K562 (cell line): ENCODE results near the gene SPATA32. TPM values are rescaled to one million over a fixed set of nuclear protein-coding genes. Genes with fewer than 3 reads are reported as not detected.

Experiments used
- ATAC-seq: fragments of 200-7000 bp; cut with Tn5 transposase; 3 replicates; pipeline ENCODE4 v1.9.1; 2020; ENCODE audit warnings: moderate library complexity
- BruUV-seq: library from RNA; stranded (reverse); fragments of 400-500 nt; replicated peaks from 2 replicates; lab custom pipeline; 2021; lab: Mats Ljungman, UMichigan
- CTCF ChIA-PET: fragments of 300-600 bp; formaldehyde crosslinking; extraction: SDS; loops from one replicate; lab custom pipeline; 2021; ENCODE audit warnings: low intra/inter-chr PET ratio; lab: Yijun Ruan, JAX
- POLR2A ChIA-PET: fragments of 300-600, 350-650 bp; sonication (Branson Sonifier 250); formaldehyde crosslinking; extraction: SDS; loops from one replicate; lab custom pipeline; 2021; ENCODE audit warnings: antibody characterized with exemption, inconsistent platforms; lab: Yijun Ruan, JAX
- DNase-seq, 4 experiments: peaks; one replicate each; pipeline versions ENCODE4 v3.0.0 to v3.0.0-alpha.2; 2011 to 2018; ENCODE audit warnings: low spot score in 3 of 4, mixed read lengths in 3 of 4; ENCODE audit errors: extremely low read depth in 1 of 4
- FAIRE-seq: peaks from 2 replicates; lab custom pipeline; 2011; peaks lifted over from hg19 to GRCh38; lab: Jason Lieb, UNC
- H2AFZ ChIP-seq: 2 replicates; pipeline ENCODE4 v1.6.0; 2011; ENCODE audit warnings: low read depth, low read length, control low read depth, inconsistent platforms
- H3K27ac ChIP-seq: fragments of 200-600 bp; 3 replicates; pipeline ENCODE4 v1.8.0; 2011; ENCODE audit warnings: low read depth, mild to moderate bottlenecking, control low read depth, inconsistent platforms, low read length, moderate library complexity, mixed read lengths; ENCODE audit errors: extremely low read depth
- H3K27me3 ChIP-seq, 2 experiments: fragments of 300-600 bp in 1 of 2; 2 replicates in 1 of 2; 3 replicates in 1 of 2; pipeline versions ENCODE4 v1.6.0 to v1.8.0; 2011; ENCODE audit warnings: inconsistent platforms in 2 of 2, low read length in 2 of 2, mild to moderate bottlenecking in 1 of 2, mixed read lengths in 1 of 2, moderate library complexity in 1 of 2; ENCODE audit not compliant: control insufficient read depth in 2 of 2, insufficient read depth in 2 of 2
- H3K36me3 ChIP-seq: fragments of 300-600 bp; 3 replicates; pipeline ENCODE4 v1.8.0; 2011; ENCODE audit warnings: mild to moderate bottlenecking, low read length, inconsistent platforms; ENCODE audit not compliant: control insufficient read depth, insufficient read depth
- H3K4me1 ChIP-seq, 2 experiments: fragments of 200-600 bp in 1 of 2; replicated peaks in 1 of 2; 2 replicates in 1 of 2; 3 replicates in 1 of 2; pipeline versions ENCODE4 v1.5.1 to v1.8.0; 2011; ENCODE audit warnings: inconsistent platforms in 2 of 2, low read length in 2 of 2, mild to moderate bottlenecking in 1 of 2, mixed read lengths in 1 of 2, moderate library complexity in 1 of 2; ENCODE audit not compliant: control insufficient read depth in 2 of 2, insufficient read depth in 2 of 2
- H3K4me2 ChIP-seq: 2 replicates; pipeline ENCODE4 v1.6.1; 2011; ENCODE audit warnings: low read length, control low read depth, inconsistent platforms, mixed read lengths; ENCODE audit not compliant: insufficient read depth
- H3K4me3 ChIP-seq: fragments of 200-600 bp; sonication (generic), shearing (Covaris generic); 2 replicates; pipeline ENCODE4 v1.5.1; 2016; ENCODE audit warnings: control low read depth, inconsistent platforms
- H3K79me2 ChIP-seq: fragments of 200-600 bp; 3 replicates; pipeline ENCODE4 v1.8.0; 2011; ENCODE audit warnings: low read length, inconsistent platforms; ENCODE audit not compliant: control insufficient read depth, insufficient read depth
- H3K9ac ChIP-seq, 2 experiments: 2 replicates each; pipeline versions ENCODE4 v1.6.0 to v1.6.1; 2011; ENCODE audit warnings: low read depth in 2 of 2, low read length in 2 of 2, control low read depth in 1 of 2, inconsistent platforms in 1 of 2, mild to moderate bottlenecking in 1 of 2, mixed read lengths in 1 of 2; ENCODE audit not compliant: insufficient read depth in 1 of 2
- H3K9me1 ChIP-seq: one replicate; pipeline ENCODE4 v1.6.0; 2011; ENCODE audit warnings: inconsistent platforms, mild to moderate bottlenecking, low read length, moderate library complexity; ENCODE audit not compliant: control insufficient read depth, insufficient read depth
- H3K9me3 ChIP-seq: replicated peaks from 2 replicates; pipeline ENCODE4 v1.5.1; 2011; ENCODE audit warnings: low read depth, low read length, inconsistent platforms; ENCODE audit not compliant: control insufficient read depth, insufficient read depth
- H4K20me1 ChIP-seq: replicated peaks from 2 replicates; pipeline ENCODE4 v1.6.1; 2011; ENCODE audit warnings: low read length, inconsistent platforms, mixed read lengths; ENCODE audit not compliant: control insufficient read depth, insufficient read depth
- ATF6 ChIP-seq: sonication (generic); formaldehyde crosslinking; IDR thresholded peaks from 2 replicates; pipeline ENCODE4 v1.4.0; 2020; ENCODE audit warnings: mild to moderate bottlenecking, missing genetic modification reagents
- BCOR ChIP-seq: fragments of 450-650 bp; IDR thresholded peaks from 2 replicates; pipeline ENCODE4 v1.6.1; 2016
- CREM ChIP-seq: IDR thresholded peaks from 2 replicates; pipeline ENCODE4 v1.6.1; 2014; ENCODE audit warnings: antibody characterized with exemption, low read depth
- DACH1 ChIP-seq: fragments of 450-650 bp; IDR thresholded peaks from 2 replicates; pipeline ENCODE4 v1.6.1; 2018; ENCODE audit not compliant: partially characterized antibody
- HMGN3 ChIP-seq: IDR thresholded peaks from 2 replicates; pipeline ENCODE4 v1.6.1; 2011; ENCODE audit warnings: borderline replicate concordance, low read depth, mild to moderate bottlenecking, mixed read lengths, low read length; ENCODE audit not compliant: insufficient read length; ENCODE audit errors: extremely low read depth
- MED1 ChIP-seq: sonication (generic); formaldehyde crosslinking; IDR thresholded peaks from 2 replicates; pipeline ENCODE4 v1.8.1; 2023; ENCODE audit warnings: missing genetic modification reagents, borderline replicate concordance
- PCBP1 ChIP-seq: fragments of 200-400 bp; formaldehyde crosslinking; IDR thresholded peaks from 2 replicates; pipeline ENCODE4 v1.6.1; 2018; ENCODE audit warnings: mild to moderate bottlenecking, low read depth, low read length; ENCODE audit not compliant: poor library complexity, severe bottlenecking
- PHB2 ChIP-seq: fragments of 450-650 bp; IDR thresholded peaks from 2 replicates; pipeline ENCODE4 v1.6.1; 2017; ENCODE audit warnings: low read depth
- TFAM ChIP-seq: fragments of 250-450 bp; sonication (Bioruptor Pico); conservative IDR thresholded peaks from 2 replicates; pipeline ENCODE4 v1.5.0; 2021; ENCODE audit warnings: mild to moderate bottlenecking, moderate library complexity
- ZNF436 ChIP-seq: fragments of 250-450, 450-650 bp; sonication (Bioruptor Pico); formaldehyde crosslinking; IDR thresholded peaks from 2 replicates; pipeline ENCODE4 v1.7.0; 2020; ENCODE audit warnings: mild to moderate bottlenecking
- ZNF764 ChIP-seq: fragments of 250-450 bp; sonication (Bioruptor Pico); IDR thresholded peaks from 2 replicates; pipeline ENCODE4 v1.4.0; 2020; ENCODE audit warnings: low read depth, mild to moderate bottlenecking, moderate library complexity
- WGBS: fragments of 100-300 bp; shearing (Covaris generic); methylation state at CpG from one replicate; pipeline ENCODE4 v1.1.6; 2016; ENCODE audit warnings: low coverage, mixed read lengths; ENCODE audit not compliant: insufficient coverage; ENCODE audit errors: missing lambda C conversion rate; 5-methylcytosine and 5-hydroxymethylcytosine counted together
- in situ Hi-C: fragments of 300-500 bp; cut with MboI; formaldehyde crosslinking; loops from 4 replicates; pipeline ENCODE4 v1.15.0; 2018; ENCODE audit warnings: inconsistent platforms, mixed read lengths
- intact Hi-C: fragments of 100-400 bp; cut with micrococcal nuclease; formaldehyde crosslinking; loops from 2 replicates; pipeline ENCODE4 v1.14.2; 2022
- polyA plus RNA-seq, 8 experiments: library from polyadenylated mRNA; depleted of rRNA in 4 of 8; stranded (reverse) in 5 of 8; unstranded in 3 of 8; fragments of >200 nt; fragmentation: Nextera tagmentation in 2 of 8; fragmentation: Illumina TruSeq in 1 of 8; extraction: Ambion mirVana in 2 of 8; extraction: Trizol in 1 of 8; gene quantifications; 2 replicates each; pipeline versions ENCODE4 v1.2.1 to v1.2.3, GENCODE V29; 2011 to 2014; ENCODE audit warnings: inconsistent platforms in 1 of 8, missing spikeins in 1 of 8
- total RNA-seq, 7 experiments: library from RNA; depleted of rRNA in 6 of 7; stranded (reverse); fragments of >200 nt in 6 of 7; fragmentation: Illumina TruSeq in 2 of 7; extraction: Trizol in 2 of 7; gene quantifications; 2 replicates each; pipeline versions ENCODE4 v1.2.1 to v1.2.3, GENCODE V29; 2011 to 2021; ENCODE audit warnings: low replicate concordance in 1 of 7
- TF ChIP-seq, protein P1 (sequence below): fragments of 250-450 bp; sonication (Bioruptor Pico); IDR thresholded peaks from 2 replicates; pipeline ENCODE4 v1.9.0; 2021; ENCODE audit warnings: mild to moderate bottlenecking

The SPATA32 gene
- total and polyA plus RNA-seq, 9 of the 15 experiments (the other 6 are each of a cell fraction or from before 2014, with no cell fraction given), result 0.03 to 0.06 TPM; not detected in 7

DNA sequence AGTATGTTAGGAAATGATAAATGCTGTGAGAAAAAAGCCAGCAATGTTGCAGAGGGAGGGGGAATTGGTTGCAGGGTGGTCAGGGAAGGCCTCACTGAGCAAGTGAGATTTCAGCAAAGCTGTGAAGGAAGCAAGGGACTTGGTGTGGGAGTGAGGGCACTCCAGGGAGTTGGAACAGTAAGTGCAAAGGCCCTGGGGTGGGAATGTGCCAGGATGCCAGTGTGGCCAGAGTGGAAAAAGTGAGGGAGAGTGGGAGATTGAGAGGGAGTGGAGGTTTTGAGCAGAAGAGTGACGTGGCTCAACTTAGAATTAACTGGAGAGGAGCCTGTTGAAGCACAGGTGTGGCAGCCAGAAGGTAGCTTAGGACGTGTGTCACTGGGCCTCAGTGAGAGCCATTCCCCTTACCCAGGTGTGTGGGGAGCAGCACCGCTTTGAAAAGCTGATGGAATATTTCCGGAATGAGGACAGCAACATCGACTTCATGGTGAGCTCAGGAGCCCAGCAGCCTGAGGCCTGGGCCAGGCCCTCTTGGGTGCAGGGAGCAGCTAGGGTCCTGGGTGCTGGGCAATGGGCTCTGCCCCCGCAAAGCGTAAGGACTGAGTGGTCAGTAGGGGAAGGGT lies 23.6 kb downstream of the SPATA32 start:
- in situ Hi-C loops, result no loop called here
- no TSS peak for BruUV-seq
- TF ChIP-seq ZNF436 (CRISPR knock-in tag), result no peak
- H3K9me1 ChIP-seq, result no peaks in the 10 kb centered on the region
- H3K36me3 ChIP-seq, result peaks cover 28% of the 10 kb centered on the region; the same call in 1 of the 3 replicates
- H3K4me2 ChIP-seq, result no peak overlapping the region
- peaks cover 3 to 23% of the 10 kb centered on the region in 2 experiments; a peak in 2 of 5 replicates for H3K4me1 ChIP-seq
- DNase-seq (no peak), ATAC-seq (no peak), FAIRE-seq (no peak)
- ChIA-PET CTCF (no interaction called here), POLR2A (interaction anchor here (0.6 to 0.7 kb wide), 2 partner anchors 18 to 103 kb away, joined by 3 read pairs; no protein-coding TSS in a partner anchor)
- no peak overlapping the region for H3K4me3 ChIP-seq
- H3K79me2 ChIP-seq, result no peaks in the 10 kb centered on the region
- no peaks in the 10 kb centered on the region for H4K20me1 ChIP-seq
- H3K9ac ChIP-seq, result no peak overlapping the region
- no peaks in the 10 kb centered on the region for H3K27me3 ChIP-seq
- H2AFZ ChIP-seq, result no peak overlapping the region
- intact Hi-C loops, result no loop called here
- 72% methylated on average over 7 of the region's 7 CpGs for WGBS
- no peak overlapping the region for H3K27ac ChIP-seq
- no peaks in the 10 kb centered on the region for H3K9me3 ChIP-seq

DNA sequence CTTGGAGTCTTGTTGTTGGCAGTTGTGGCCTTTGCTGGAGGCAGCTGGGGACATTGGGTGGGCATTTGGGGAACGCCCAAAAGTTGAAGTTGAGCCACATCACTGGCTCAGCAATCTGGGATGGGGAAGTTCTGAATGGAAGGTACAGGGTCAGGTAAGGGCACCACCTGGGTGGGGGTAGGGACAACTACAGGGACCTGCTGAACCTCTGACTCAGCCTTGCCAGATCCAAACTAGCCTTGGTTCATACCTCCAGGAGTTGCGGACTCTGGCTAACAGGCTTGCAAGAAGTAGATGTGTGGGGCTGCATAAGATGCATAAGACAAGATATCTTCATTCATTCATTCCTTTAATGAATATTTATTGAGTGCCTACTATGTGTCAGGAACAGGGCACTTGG lies 24.2 kb downstream of the SPATA32 start:
- Histone ChIP-seq H3K9ac (peak overlapping the region in 1 of 2 experiments; percentile 54; a peak in 1 of 4 replicates), H3K4me3 (no peak overlapping the region), H3K27ac (no peak overlapping the region), H4K20me1 (no peaks in the 10 kb centered on the region), H3K27me3 (no peaks in the 10 kb centered on the region), H3K9me1 (no peaks in the 10 kb centered on the region), H3K36me3 (peaks cover 25% of the 10 kb centered on the region; the same call in 1 of the 3 replicates), H3K79me2 (no peaks in the 10 kb centered on the region), H2AFZ (no peak overlapping the region), H3K4me2 (no peak overlapping the region), H3K4me1 (peaks cover 3 to 23% of the 10 kb centered on the region in 2 experiments; a peak in 2 of 5 replicates), H3K9me3 (no peaks in the 10 kb centered on the region)
- no peak for FAIRE-seq
- ATAC-seq, result no peak
- no TSS peak for BruUV-seq
- in situ Hi-C loops (no loop called here), intact Hi-C loops (no loop called here)
- ChIA-PET CTCF (interaction anchor here (0.6 kb wide), 1 partner anchor 72 kb away, joined by 3 read pairs; no protein-coding TSS in a partner anchor), POLR2A (interaction anchor here (0.6 to 2.9 kb wide), 2 partner anchors 89 to 103 kb away, joined by 3 to 10 read pairs; partner anchors contain the start of gene HEXIM1)
- WGBS, result 93% methylated on average over 2 of the region's 2 CpGs
- no peak for DNase-seq
- no peak for TF ChIP-seq DACH1
- no peak for TF ChIP-seq HMGN3
- no peak for TF ChIP-seq TFAM (CRISPR knock-in tag)
- no peak for TF ChIP-seq CREM
- TF ChIP-seq, protein P1, sequence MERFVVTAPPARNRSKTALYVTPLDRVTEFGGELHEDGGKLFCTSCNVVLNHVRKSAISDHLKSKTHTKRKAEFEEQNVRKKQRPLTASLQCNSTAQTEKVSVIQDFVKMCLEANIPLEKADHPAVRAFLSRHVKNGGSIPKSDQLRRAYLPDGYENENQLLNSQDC (CRISPR knock-in tag), result no peak
- TF ChIP-seq PHB2, result no peak
- no peak for TF ChIP-seq BCOR
- no peak for TF ChIP-seq PCBP1
- TF ChIP-seq MED1 (CRISPR knock-in tag), result no peak
- no peak for TF ChIP-seq ATF6 (CRISPR knock-in tag)
- TF ChIP-seq ZNF764 (CRISPR knock-in tag), result no peak
